Vagina (tissue), 2 donors: ENCODE results near the gene RBP2. TPM values are rescaled to one million over a fixed set of nuclear protein-coding genes. Genes with fewer than 3 reads are reported as not detected.

Experiments used
- DNase-seq, 2 donors: peaks; one replicate each; pipeline ENCODE4 v3.0.0-alpha.2; 2017; ENCODE audit errors: extremely low spot score in 2 of 2
- H3K27ac ChIP-seq: fragments of 200-600 bp; sonication (generic); one replicate; pipeline ENCODE4 v1.5.1; 2019
- H3K27me3 ChIP-seq: fragments of 200-600 bp; sonication (generic); one replicate; pipeline ENCODE4 v1.5.1; 2019
- H3K36me3 ChIP-seq, 2 donors: fragments of 200-600 bp; sonication (generic); one replicate each; pipeline ENCODE4 v1.5.1; 2017 to 2019
- H3K4me1 ChIP-seq: fragments of 200-600 bp; sonication (generic); one replicate; pipeline ENCODE4 v1.5.1; 2019
- H3K4me3 ChIP-seq, 2 donors: fragments of 200-600 bp; sonication (generic); 1 replicate in 1 of 2; 2 replicates in 1 of 2; pipeline ENCODE4 v1.5.1; 2016 to 2019
- H3K9me3 ChIP-seq: fragments of 200-600 bp; sonication (generic); one replicate; pipeline ENCODE4 v1.5.1; 2019
- CTCF ChIP-seq, 3 experiments: fragments of 450-650 bp in 2 of 3; fragments of 200-600 bp in 1 of 3; sonication (generic) in 1 of 3; IDR thresholded peaks; one replicate each; pipeline ENCODE4 v1.5.1; 2017 to 2019; ENCODE audit warnings: antibody characterized with exemption in 3 of 3, mild to moderate bottlenecking in 2 of 3, moderate library complexity in 2 of 3
- POLR2A ChIP-seq, 2 donors: fragments of 450-650 bp; IDR thresholded peaks; one replicate each; pipeline ENCODE4 v1.6.1; 2017; ENCODE audit warnings: antibody characterized with exemption in 2 of 2, mild to moderate bottlenecking in 2 of 2, moderate library complexity in 2 of 2
- POLR2AphosphoS5 ChIP-seq, 2 donors: sonication (generic); formaldehyde crosslinking; IDR thresholded peaks; one replicate each; pipeline ENCODE4 v1.9.0; 2017; ENCODE audit warnings: antibody characterized with exemption in 2 of 2, mild to moderate bottlenecking in 2 of 2, low read depth in 1 of 2; ENCODE audit not compliant: insufficient read depth in 1 of 2
- intact Hi-C: fragments of 100-400 bp; cut with DNase I; formaldehyde crosslinking; loops from one replicate; pipeline ENCODE4 v1.15.1; 2023
- total RNA-seq: library from RNA; depleted of rRNA; stranded (reverse); fragments of >200 nt; gene quantifications from one replicate; pipeline ENCODE4 v1.2.3, GENCODE V29; 2016

The RBP2 gene
- total RNA-seq, 1 donor from 2014 or later, result not detected

GRCh38 chr3:139477710-139478640, 1.7 kb upstream of the RBP2 start:
- TF ChIP-seq POLR2A (IDR thresholded peaks at IDR 0.05) (no peak), POLR2AphosphoS5 (IDR thresholded peaks at IDR 0.05; ENCODE audit: insufficient read depth in 1 of 2, low read depth in 1 of 2) (peak in 1 of 2 donors; percentile 15)
- Histone ChIP-seq H3K9me3 (no peaks in the 10 kb centered on the region), H3K27ac (no peak overlapping the region), H3K27me3 (no peaks in the 10 kb centered on the region), H3K36me3 (no peaks in the 10 kb centered on the region), H3K4me1 (no peaks in the 10 kb centered on the region), H3K4me3 (no peak overlapping the region)
- intact Hi-C loops, result no loop called here
- DNase-seq, result no peak

- no peak for TF ChIP-seq POLR2AphosphoS5 (IDR thresholded peaks at IDR 0.05; ENCODE audit: insufficient read depth in 1 of 2, low read depth in 1 of 2)
- TF ChIP-seq POLR2A (IDR thresholded peaks at IDR 0.05), result no peak
- Histone ChIP-seq H3K27ac (no peak overlapping the region), H3K36me3 (no peaks in the 10 kb centered on the region), H3K9me3 (no peaks in the 10 kb centered on the region), H3K27me3 (no peaks in the 10 kb centered on the region), H3K4me1 (no peaks in the 10 kb centered on the region), H3K4me3 (no peak overlapping the region)
- DNase-seq, result no peak
- intact Hi-C loops, result no loop called here
These were observed 3.1 kb downstream of the RBP2 start for GRCh38 chr3:139473155-139473771.

GRCh38 chr3:139472380-139473010, 3.8 kb downstream of the RBP2 start:
- H3K4me3 ChIP-seq, result no peak overlapping the region
- no peaks in the 10 kb centered on the region for H3K36me3 ChIP-seq
- TF ChIP-seq CTCF (IDR thresholded peaks at IDR 0.05) (no peak), POLR2A (IDR thresholded peaks at IDR 0.05) (no peak), POLR2AphosphoS5 (IDR thresholded peaks at IDR 0.05; ENCODE audit: insufficient read depth in 1 of 2, low read depth in 1 of 2) (no peak)
- H3K27me3 ChIP-seq, result no peaks in the 10 kb centered on the region
- H3K9me3 ChIP-seq, result no peaks in the 10 kb centered on the region
- intact Hi-C loops, result no loop called here
- H3K27ac ChIP-seq, result no peak overlapping the region
- no peaks in the 10 kb centered on the region for H3K4me1 ChIP-seq
- DNase-seq, result no peak

- peak in 1 of 2 donors; percentile 34 for DNase-seq
- Histone ChIP-seq H3K4me3 (no peak overlapping the region), H3K4me1 (no peaks in the 10 kb centered on the region), H3K36me3 (no peaks in the 10 kb centered on the region), H3K9me3 (no peaks in the 10 kb centered on the region), H3K27me3 (no peaks in the 10 kb centered on the region), H3K27ac (no peak overlapping the region)
- TF ChIP-seq POLR2AphosphoS5 (IDR thresholded peaks at IDR 0.05; ENCODE audit: insufficient read depth in 1 of 2, low read depth in 1 of 2) (no peak), POLR2A (IDR thresholded peaks at IDR 0.05) (no peak)
- intact Hi-C loops, result no loop called here
These were observed 6.1 kb downstream of the RBP2 start for GRCh38 chr3:139470199-139470598.

GRCh38 chr3:139468399-139468798, 7.9 kb downstream of the RBP2 start:
- Histone ChIP-seq H3K27me3 (no peaks in the 10 kb centered on the region), H3K4me3 (no peak overlapping the region), H3K36me3 (no peaks in the 10 kb centered on the region), H3K27ac (no peak overlapping the region), H3K9me3 (no peaks in the 10 kb centered on the region), H3K4me1 (no peaks in the 10 kb centered on the region)
- peak in 1 of 2 donors; percentile 65 for DNase-seq
- TF ChIP-seq CTCF (IDR thresholded peaks at IDR 0.05) (no peak), POLR2A (IDR thresholded peaks at IDR 0.05) (no peak), POLR2AphosphoS5 (IDR thresholded peaks at IDR 0.05; ENCODE audit: insufficient read depth in 1 of 2, low read depth in 1 of 2) (no peak)
- intact Hi-C loops, result no loop called here

GRCh38 chr3:139466360-139466759, 10.0 kb downstream of the RBP2 start:
- Histone ChIP-seq H3K9me3 (no peaks in the 10 kb centered on the region), H3K27ac (no peak overlapping the region), H3K27me3 (no peaks in the 10 kb centered on the region), H3K36me3 (no peaks in the 10 kb centered on the region), H3K4me3 (no peak overlapping the region), H3K4me1 (no peaks in the 10 kb centered on the region)
- peak in 1 of 2 donors; percentile 40 for DNase-seq
- intact Hi-C loops, result no loop called here
- no peak for TF ChIP-seq CTCF (IDR thresholded peaks at IDR 0.05)
- no peak for TF ChIP-seq POLR2A (IDR thresholded peaks at IDR 0.05)
- TF ChIP-seq POLR2AphosphoS5 (IDR thresholded peaks at IDR 0.05; ENCODE audit: insufficient read depth in 1 of 2, low read depth in 1 of 2), result no peak
